Activated T-helper 9 cell treated with anti-CD3 and anti-CD28 coated beads, Interleukin-2, amount 50 U/mL, for 16 hours (primary cell): ENCODE measurements around the gene TRIM71.
"Not testable (repeated sequence)": the region's sequence is repeated elsewhere in the genome, so short reads cannot be mapped to it uniquely, and the experiment has no call there.

ENCODE experiments used
- DNase-seq: peaks from one replicate; pipeline ENCODE4 v3.0.0-alpha.2; 2020; ENCODE audit warnings: low read depth

TRIM71 gene

GRCh38 chr3:32890420-32891276, 72.9 kb downstream of the TRIM71 start:
- no peak for DNase-seq

DNA sequence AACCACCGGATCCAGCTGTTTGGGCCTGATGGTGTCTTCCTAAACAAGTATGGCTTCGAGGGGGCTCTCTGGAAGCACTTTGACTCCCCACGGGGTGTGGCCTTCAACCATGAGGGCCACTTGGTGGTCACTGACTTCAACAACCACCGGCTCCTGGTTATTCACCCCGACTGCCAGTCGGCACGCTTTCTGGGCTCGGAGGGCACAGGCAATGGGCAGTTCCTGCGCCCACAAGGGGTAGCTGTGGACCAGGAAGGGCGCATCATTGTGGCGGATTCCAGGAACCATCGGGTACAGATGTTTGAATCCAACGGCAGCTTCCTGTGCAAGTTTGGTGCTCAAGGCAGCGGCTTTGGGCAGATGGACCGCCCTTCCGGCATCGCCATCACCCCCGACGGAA, 73.6 kb downstream of the TRIM71 start:
- no peak for DNase-seq

DNA sequence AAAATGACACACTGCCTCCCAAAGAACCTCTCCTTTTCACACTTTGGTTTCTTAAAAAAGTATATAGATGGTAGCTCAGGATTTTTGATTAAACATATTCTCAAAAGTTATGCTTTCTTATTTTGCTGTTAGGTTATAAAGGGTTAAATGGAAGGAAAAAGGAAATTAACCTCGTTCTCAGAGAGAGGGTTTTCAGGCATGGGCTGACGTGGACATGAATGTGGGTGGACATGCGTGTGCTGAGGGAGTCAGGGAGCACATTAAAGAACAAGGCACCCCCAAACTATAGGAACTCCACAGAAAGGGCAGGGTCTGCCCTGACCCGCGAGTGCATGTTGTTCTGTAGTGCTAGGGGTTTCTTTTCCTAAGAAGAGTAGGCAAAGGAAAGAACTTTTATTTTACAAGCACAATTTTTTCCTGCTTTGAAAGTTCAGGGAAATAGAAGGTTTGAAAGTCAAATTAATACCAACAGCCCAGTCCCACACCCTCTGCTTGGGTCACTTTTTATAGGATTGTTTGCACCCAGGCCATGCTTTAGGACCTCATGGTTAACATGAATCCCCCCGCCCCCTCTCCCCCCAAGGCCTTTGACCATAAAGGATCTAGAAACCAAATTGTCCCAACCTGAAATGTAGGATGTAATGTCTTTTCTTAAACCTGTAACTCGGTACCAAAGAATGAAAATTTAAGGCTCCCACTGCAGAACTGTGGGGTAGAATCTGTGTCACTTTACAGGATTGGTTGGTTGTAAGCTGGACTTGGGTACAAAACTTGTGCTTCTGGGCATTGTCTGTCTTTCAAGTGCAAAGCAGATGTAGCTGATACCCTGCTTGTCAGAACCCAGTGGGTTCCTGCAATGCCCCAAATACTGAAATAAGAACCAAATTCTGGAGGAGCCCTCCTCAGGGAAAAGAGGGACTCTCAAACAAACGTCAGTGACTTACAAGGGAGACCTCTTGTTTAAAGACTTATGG, 75.1 kb downstream of the TRIM71 start:
- no peak for DNase-seq

DNA sequence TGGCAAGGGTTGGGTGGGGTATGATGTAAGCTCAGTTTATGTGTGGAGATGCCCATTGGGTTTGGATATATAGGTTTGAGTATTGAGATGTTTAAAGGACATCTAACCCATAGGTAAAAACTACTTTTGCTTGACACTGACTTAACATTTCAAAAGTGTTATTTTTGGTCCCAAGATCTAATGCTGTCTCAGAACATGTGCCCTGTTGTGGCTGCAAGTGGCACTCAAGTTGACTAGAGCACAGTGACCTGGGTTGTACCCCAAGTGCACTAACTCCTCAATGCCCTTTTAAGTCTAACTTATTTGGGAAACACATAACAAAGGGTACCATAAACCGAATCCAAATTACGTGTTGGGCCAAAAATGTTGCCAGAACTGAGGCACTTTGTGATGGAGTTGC, 77.2 kb downstream of the TRIM71 start:
- DNase-seq: no peak

GRCh38 chr3:32895701-32896100, 77.9 kb downstream of the TRIM71 start:
- no peak for DNase-seq

DNA sequence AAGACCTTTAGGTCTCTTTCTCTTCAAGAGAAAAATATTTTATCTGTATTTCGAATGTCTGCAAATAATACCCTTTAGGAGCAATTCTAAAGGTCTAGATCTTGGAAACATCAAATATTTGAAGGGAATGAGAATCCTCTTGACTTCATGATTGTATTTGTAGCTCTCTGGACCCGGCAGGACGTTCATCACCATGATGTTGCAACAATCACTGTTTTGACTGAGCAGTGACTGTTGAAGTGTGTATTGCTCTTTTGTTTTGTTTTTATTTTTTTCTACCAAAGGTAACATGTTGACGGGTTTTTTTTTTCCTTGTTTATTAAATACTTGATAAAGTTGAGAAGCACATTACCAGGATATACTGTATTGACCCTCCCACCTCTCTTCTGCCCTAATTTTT, 78.3 kb downstream of the TRIM71 start:
- no peak for DNase-seq

DNA sequence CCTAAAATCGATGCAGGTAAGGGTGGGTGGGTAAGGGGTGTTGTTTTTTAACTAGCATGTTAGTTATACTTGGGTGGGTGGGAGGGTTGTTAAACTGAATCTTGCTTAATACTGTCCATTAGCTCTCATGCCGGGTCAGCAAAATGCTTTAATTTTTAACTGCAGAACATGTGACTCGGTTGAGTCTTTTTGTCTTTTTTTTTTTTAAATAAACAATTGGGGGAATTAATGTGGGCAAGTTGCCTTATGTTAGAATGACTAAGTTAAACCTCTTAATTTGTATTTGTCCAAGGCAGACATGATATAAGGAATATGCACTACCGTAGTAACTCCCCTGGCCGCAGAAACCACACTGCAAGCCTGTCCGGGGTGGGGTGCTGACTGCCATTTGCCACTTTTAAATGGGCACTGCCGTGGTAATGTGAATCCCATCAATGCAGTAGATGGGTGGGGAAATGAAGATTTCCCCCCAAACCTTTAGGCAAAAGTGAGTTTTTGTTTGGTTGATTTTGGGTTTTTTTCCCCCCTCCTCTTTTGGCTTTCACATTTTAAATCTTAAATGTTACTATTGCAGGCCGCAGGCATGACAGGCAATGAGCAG, 79.3 kb downstream of the TRIM71 start:
- DNase-seq: no peak

DNA sequence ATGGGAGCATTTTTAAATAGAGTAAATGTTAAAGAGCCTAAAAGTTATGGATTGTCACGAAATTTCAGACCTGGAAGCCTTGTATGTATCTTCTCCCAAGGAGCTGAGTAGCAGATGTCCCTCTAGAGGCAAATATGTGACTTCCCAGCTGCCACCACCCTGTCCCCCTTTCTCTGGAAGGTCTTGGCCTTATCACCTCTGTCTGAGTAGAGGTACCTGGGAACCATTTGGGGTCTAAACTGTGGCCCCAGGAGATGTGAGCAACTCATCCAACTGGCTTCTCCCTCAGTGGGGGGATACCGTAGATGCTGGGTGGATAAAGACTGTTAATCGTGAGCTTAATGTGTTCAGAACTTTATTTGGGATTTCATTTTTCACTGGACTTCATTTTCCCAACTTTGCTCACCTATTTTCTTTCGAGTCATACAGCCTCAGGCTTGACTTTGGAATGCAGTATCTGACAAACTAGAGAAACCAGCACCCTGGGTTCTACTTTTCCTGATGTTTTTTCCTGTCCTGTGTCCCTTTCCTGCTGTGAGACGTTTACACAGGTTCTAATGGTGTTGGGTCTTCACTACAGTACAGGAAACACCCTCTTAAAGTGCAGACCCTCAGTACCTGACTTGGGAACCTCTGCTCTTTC, 80.3 kb downstream of the TRIM71 start:
- no peak for DNase-seq

DNA sequence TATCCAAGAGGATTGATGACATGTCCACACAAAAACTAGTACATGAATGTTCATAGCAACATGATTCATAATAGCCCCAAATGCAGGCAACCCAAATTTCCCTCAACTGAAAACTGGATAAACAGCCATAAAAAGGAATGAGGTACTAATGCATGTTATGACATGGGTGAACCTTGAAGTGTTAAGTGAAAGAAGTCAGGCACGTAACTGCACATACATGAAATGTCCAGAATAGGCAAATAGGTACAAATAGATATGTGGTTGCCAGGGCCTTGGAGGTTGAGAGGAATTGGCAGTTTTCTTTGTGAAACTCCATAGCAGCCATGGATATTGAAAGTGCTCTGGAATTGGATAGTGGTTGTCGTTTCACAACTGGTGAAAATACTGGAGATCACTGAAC, 81.5 kb downstream of the TRIM71 start:
- no peak for DNase-seq

- DNase-seq: no peak
Observed at GRCh38 chr3:32901005-32901932, 83.5 kb downstream of the TRIM71 start.

- peak; percentile 22 for DNase-seq
Observed at GRCh38 chr3:32902887-32903371, 85.1 kb downstream of the TRIM71 start.

DNA sequence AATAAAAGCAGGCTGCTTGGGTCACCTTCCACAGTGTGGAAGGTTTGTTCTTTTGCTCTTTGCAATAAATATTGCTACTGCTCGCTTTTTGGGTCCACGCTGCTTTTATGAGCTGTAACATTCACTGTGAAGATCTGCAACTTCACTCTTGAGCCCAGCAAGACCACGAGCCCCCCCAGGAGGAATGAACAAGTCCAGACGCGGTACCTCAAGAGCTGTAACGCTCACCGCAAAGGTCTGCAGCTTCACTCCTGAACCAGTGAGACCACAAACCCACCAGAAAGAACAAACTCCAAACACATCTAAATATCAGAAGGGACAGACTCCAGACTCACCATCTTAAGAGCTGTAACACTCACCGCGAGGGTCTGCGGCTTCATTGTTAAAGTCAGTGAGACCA, 86.2 kb downstream of the TRIM71 start:
- no peak for DNase-seq

GRCh38 chr3:32909999-32910398, 92.2 kb downstream of the TRIM71 start:
- DNase-seq: no peak

- no peak for DNase-seq
Observed at GRCh38 chr3:32910954-32911353, 93.2 kb downstream of the TRIM71 start.

DNA sequence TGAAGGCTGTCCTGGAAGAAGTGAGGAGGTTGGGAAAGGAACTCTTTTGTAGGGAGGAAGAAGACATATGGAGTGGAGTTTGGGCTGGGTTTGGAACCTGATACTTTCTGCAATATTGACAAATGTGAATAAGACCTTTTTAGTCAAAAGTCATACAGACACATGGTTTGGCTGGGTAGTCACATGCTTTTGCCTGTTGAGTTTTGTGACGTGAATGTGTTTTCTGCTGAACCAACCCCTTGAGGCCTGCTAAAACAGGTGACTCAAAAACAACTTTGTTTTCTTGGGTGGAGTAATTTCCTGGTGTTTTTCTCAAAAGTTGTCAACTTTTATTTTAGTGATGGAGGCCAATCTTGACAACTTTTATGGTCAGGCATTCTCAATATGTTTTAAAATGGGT, 94.2 kb downstream of the TRIM71 start:
- DNase-seq: no peak

- DNase-seq: no peak
Observed at GRCh38 chr3:32913790-32914446, 96.1 kb downstream of the TRIM71 start.

DNA sequence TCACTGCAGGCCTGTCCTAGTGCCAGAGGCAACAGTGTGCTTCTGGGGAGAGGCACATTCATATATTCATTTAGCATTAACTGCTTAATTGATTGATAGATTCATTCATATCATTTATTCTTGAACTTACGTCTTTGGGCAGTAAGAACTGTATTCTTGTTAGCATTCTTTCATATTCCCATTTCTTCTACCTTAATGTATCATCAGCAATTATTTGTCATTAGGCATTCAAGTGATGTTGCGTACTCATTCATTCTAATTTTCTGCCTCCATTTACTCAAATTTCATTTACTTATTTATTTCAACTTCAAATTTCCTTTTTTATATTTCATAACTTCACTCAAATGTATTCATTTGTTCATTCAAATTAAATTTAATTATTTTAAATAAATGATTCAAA, 102.1 kb downstream of the TRIM71 start:
- no peak for DNase-seq

- DNase-seq: no peak
Observed at GRCh38 chr3:32922078-32922477, 104.3 kb downstream of the TRIM71 start.

DNA sequence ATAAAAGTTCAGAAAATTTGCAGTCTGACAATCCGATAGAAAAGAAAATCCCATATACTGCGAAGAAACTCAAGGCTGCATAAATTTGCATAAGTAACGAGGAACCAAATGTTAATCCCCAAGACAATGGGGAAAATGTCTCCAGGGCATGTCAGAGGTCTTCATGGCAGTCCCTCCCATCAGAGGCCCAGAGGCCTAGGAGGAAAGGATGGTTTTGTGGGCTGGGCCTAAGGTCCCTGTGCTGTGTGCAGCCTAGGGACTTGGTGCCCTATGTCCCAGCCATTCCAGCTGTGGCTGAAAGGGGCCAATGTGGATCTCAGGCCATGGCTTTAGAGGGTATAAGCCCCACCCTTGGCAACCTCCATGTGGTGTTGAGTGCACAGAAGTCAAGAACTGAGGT, 112.4 kb downstream of the TRIM71 start:
- DNase-seq: no peak

- DNase-seq: not testable (repeated sequence)
Observed at GRCh38 chr3:32931273-32931672, 113.5 kb downstream of the TRIM71 start.
